ENCODE data around the gene PLD5.

- no peak for TF ChIP-seq CTCF (IDR thresholded peaks at IDR 0.05)
- no peak for TF ChIP-seq POLR2A (IDR thresholded peaks at IDR 0.05)
- no peak for TF ChIP-seq EP300 (IDR thresholded peaks at IDR 0.05)
Observed at GRCh38 chr1:242535986-242536385, 11.5 kb upstream of the PLD5 start.

Measured in ovary (tissue), 3 donors.